K562 (cell line): Measurements from ENCODE around the gene LANCL3. TPM values are rescaled to one million over a fixed set of nuclear protein-coding genes. Genes with fewer than 3 reads are reported as not detected.

Source experiments
- ATAC-seq: fragments of 200-7000 bp; cut with Tn5 transposase; 3 replicates; pipeline ENCODE4 v1.9.1; 2020; ENCODE audit warnings: moderate library complexity
- BruUV-seq: library from RNA; stranded (reverse); fragments of 400-500 nt; replicated peaks from 2 replicates; lab custom pipeline; 2021; lab: Mats Ljungman, UMichigan
- CTCF ChIA-PET: fragments of 300-600 bp; formaldehyde crosslinking; extraction: SDS; loops from one replicate; lab custom pipeline; 2021; ENCODE audit warnings: low intra/inter-chr PET ratio; lab: Yijun Ruan, JAX
- POLR2A ChIA-PET: fragments of 300-600, 350-650 bp; sonication (Branson Sonifier 250); formaldehyde crosslinking; extraction: SDS; loops from one replicate; lab custom pipeline; 2021; ENCODE audit warnings: antibody characterized with exemption, inconsistent platforms; lab: Yijun Ruan, JAX
- DNase-seq, 4 experiments: peaks; one replicate each; pipeline versions ENCODE4 v3.0.0 to v3.0.0-alpha.2; 2011 to 2018; ENCODE audit warnings: low spot score in 3 of 4, mixed read lengths in 3 of 4; ENCODE audit errors: extremely low read depth in 1 of 4
- FAIRE-seq: peaks from 2 replicates; lab custom pipeline; 2011; peaks lifted over from hg19 to GRCh38; lab: Jason Lieb, UNC
- H2AFZ ChIP-seq: 2 replicates; pipeline ENCODE4 v1.6.0; 2011; ENCODE audit warnings: low read depth, low read length, control low read depth, inconsistent platforms
- H3K27ac ChIP-seq: fragments of 200-600 bp; 3 replicates; pipeline ENCODE4 v1.8.0; 2011; ENCODE audit warnings: low read depth, mild to moderate bottlenecking, control low read depth, inconsistent platforms, low read length, moderate library complexity, mixed read lengths; ENCODE audit errors: extremely low read depth
- H3K27me3 ChIP-seq, 2 experiments: fragments of 300-600 bp in 1 of 2; 2 replicates in 1 of 2; 3 replicates in 1 of 2; pipeline versions ENCODE4 v1.6.0 to v1.8.0; 2011; ENCODE audit warnings: inconsistent platforms in 2 of 2, low read length in 2 of 2, mild to moderate bottlenecking in 1 of 2, mixed read lengths in 1 of 2, moderate library complexity in 1 of 2; ENCODE audit not compliant: control insufficient read depth in 2 of 2, insufficient read depth in 2 of 2
- H3K36me3 ChIP-seq: fragments of 300-600 bp; 3 replicates; pipeline ENCODE4 v1.8.0; 2011; ENCODE audit warnings: mild to moderate bottlenecking, low read length, inconsistent platforms; ENCODE audit not compliant: control insufficient read depth, insufficient read depth
- H3K4me1 ChIP-seq, 2 experiments: fragments of 200-600 bp in 1 of 2; replicated peaks in 1 of 2; 2 replicates in 1 of 2; 3 replicates in 1 of 2; pipeline versions ENCODE4 v1.5.1 to v1.8.0; 2011; ENCODE audit warnings: inconsistent platforms in 2 of 2, low read length in 2 of 2, mild to moderate bottlenecking in 1 of 2, mixed read lengths in 1 of 2, moderate library complexity in 1 of 2; ENCODE audit not compliant: control insufficient read depth in 2 of 2, insufficient read depth in 2 of 2
- H3K4me2 ChIP-seq: 2 replicates; pipeline ENCODE4 v1.6.1; 2011; ENCODE audit warnings: low read length, control low read depth, inconsistent platforms, mixed read lengths; ENCODE audit not compliant: insufficient read depth
- H3K4me3 ChIP-seq: fragments of 200-600 bp; sonication (generic), shearing (Covaris generic); 2 replicates; pipeline ENCODE4 v1.5.1; 2016; ENCODE audit warnings: control low read depth, inconsistent platforms
- H3K79me2 ChIP-seq: fragments of 200-600 bp; 3 replicates; pipeline ENCODE4 v1.8.0; 2011; ENCODE audit warnings: low read length, inconsistent platforms; ENCODE audit not compliant: control insufficient read depth, insufficient read depth
- H3K9ac ChIP-seq, 2 experiments: 2 replicates each; pipeline versions ENCODE4 v1.6.0 to v1.6.1; 2011; ENCODE audit warnings: low read depth in 2 of 2, low read length in 2 of 2, control low read depth in 1 of 2, inconsistent platforms in 1 of 2, mild to moderate bottlenecking in 1 of 2, mixed read lengths in 1 of 2; ENCODE audit not compliant: insufficient read depth in 1 of 2
- H3K9me1 ChIP-seq: one replicate; pipeline ENCODE4 v1.6.0; 2011; ENCODE audit warnings: inconsistent platforms, mild to moderate bottlenecking, low read length, moderate library complexity; ENCODE audit not compliant: control insufficient read depth, insufficient read depth
- H3K9me3 ChIP-seq: replicated peaks from 2 replicates; pipeline ENCODE4 v1.5.1; 2011; ENCODE audit warnings: low read depth, low read length, inconsistent platforms; ENCODE audit not compliant: control insufficient read depth, insufficient read depth
- H4K20me1 ChIP-seq: replicated peaks from 2 replicates; pipeline ENCODE4 v1.6.1; 2011; ENCODE audit warnings: low read length, inconsistent platforms, mixed read lengths; ENCODE audit not compliant: control insufficient read depth, insufficient read depth
- GATAD2B ChIP-seq: fragments of 450-650 bp; IDR thresholded peaks from 2 replicates; pipeline ENCODE4 v1.6.1; 2017; ENCODE audit warnings: mild to moderate bottlenecking, borderline replicate concordance
- KDM4B ChIP-seq, 2 experiments: fragments of 450-650 bp in 1 of 2; sonication (generic) in 1 of 2; IDR thresholded peaks; 2 replicates each; pipeline ENCODE4 v1.6.1; 2016 to 2017; ENCODE audit warnings: borderline replicate concordance in 2 of 2, antibody characterized with exemption in 1 of 2, low read depth in 1 of 2, mild to moderate bottlenecking in 1 of 2
- MYBL2 ChIP-seq, 2 experiments: fragments of 450-650 bp in 1 of 2; sonication (generic) in 1 of 2; formaldehyde crosslinking in 1 of 2; IDR thresholded peaks; 2 replicates each; pipeline versions ENCODE4 v1.6.1 to v1.8.1; 2017 to 2022; ENCODE audit warnings: borderline replicate concordance in 1 of 2, inconsistent platforms in 1 of 2, low read depth in 1 of 2, mild to moderate bottlenecking in 1 of 2, missing genetic modification reagents in 1 of 2, moderate library complexity in 1 of 2
- MYC ChIP-seq, 2 experiments: fragments of 250-450 bp in 1 of 2; sonication (Bioruptor Pico) in 1 of 2; IDR thresholded peaks; 2 replicates each; pipeline versions ENCODE4 v1.5.1 to v1.6.1; 2012 to 2021; ENCODE audit warnings: low read depth in 2 of 2, borderline replicate concordance in 1 of 2, improper control_type of control experiment in 1 of 2, low read length in 1 of 2, mild to moderate bottlenecking in 1 of 2, moderate library complexity in 1 of 2
- NELFE ChIP-seq: IDR thresholded peaks from 2 replicates; pipeline ENCODE4 v1.6.1; 2011; ENCODE audit warnings: mild to moderate bottlenecking; ENCODE audit not compliant: insufficient read depth, insufficient read length
- PCBP2 ChIP-seq: fragments of 200-400 bp; formaldehyde crosslinking; IDR thresholded peaks from 2 replicates; pipeline ENCODE4 v1.6.1; 2018; ENCODE audit warnings: low read length, low read depth, mild to moderate bottlenecking, moderate library complexity; ENCODE audit not compliant: poor library complexity, severe bottlenecking
- SMAD2 ChIP-seq: fragments of 150-350 bp; IDR thresholded peaks from 2 replicates; pipeline ENCODE4 v1.6.1; 2014; ENCODE audit warnings: low read depth, mild to moderate bottlenecking, low read length
- SRSF1 ChIP-seq: fragments of 200-400 bp; formaldehyde crosslinking; IDR thresholded peaks from 2 replicates; pipeline ENCODE4 v1.6.1; 2017; ENCODE audit warnings: mild to moderate bottlenecking, low read depth, low read length, moderate library complexity
- TAF15 ChIP-seq: fragments of 200-400 bp; formaldehyde crosslinking; IDR thresholded peaks from 2 replicates; pipeline ENCODE4 v1.6.1; 2017; ENCODE audit warnings: mild to moderate bottlenecking, low read depth, low read length, moderate library complexity
- ZFX ChIP-seq: sonication (generic); formaldehyde crosslinking; IDR thresholded peaks from 2 replicates; pipeline ENCODE4 v1.8.0; 2022; ENCODE audit warnings: mild to moderate bottlenecking, missing genetic modification reagents, moderate library complexity
- ZNF217 ChIP-seq: sonication (generic); formaldehyde crosslinking; IDR thresholded peaks from 2 replicates; pipeline ENCODE4 v1.8.0; 2022; ENCODE audit warnings: mild to moderate bottlenecking, missing genetic modification reagents
- WGBS: fragments of 100-300 bp; shearing (Covaris generic); methylation state at CpG from one replicate; pipeline ENCODE4 v1.1.6; 2016; ENCODE audit warnings: low coverage, mixed read lengths; ENCODE audit not compliant: insufficient coverage; ENCODE audit errors: missing lambda C conversion rate; 5-methylcytosine and 5-hydroxymethylcytosine counted together
- in situ Hi-C: fragments of 300-500 bp; cut with MboI; formaldehyde crosslinking; loops from 4 replicates; pipeline ENCODE4 v1.15.0; 2018; ENCODE audit warnings: inconsistent platforms, mixed read lengths
- intact Hi-C: fragments of 100-400 bp; cut with micrococcal nuclease; formaldehyde crosslinking; loops from 2 replicates; pipeline ENCODE4 v1.14.2; 2022
- polyA plus RNA-seq, 8 experiments: library from polyadenylated mRNA; depleted of rRNA in 4 of 8; stranded (reverse) in 5 of 8; unstranded in 3 of 8; fragments of >200 nt; fragmentation: Nextera tagmentation in 2 of 8; fragmentation: Illumina TruSeq in 1 of 8; extraction: Ambion mirVana in 2 of 8; extraction: Trizol in 1 of 8; gene quantifications; 2 replicates each; pipeline versions ENCODE4 v1.2.1 to v1.2.3, GENCODE V29; 2011 to 2014; ENCODE audit warnings: inconsistent platforms in 1 of 8, missing spikeins in 1 of 8
- total RNA-seq, 7 experiments: library from RNA; depleted of rRNA in 6 of 7; stranded (reverse); fragments of >200 nt in 6 of 7; fragmentation: Illumina TruSeq in 2 of 7; extraction: Trizol in 2 of 7; gene quantifications; 2 replicates each; pipeline versions ENCODE4 v1.2.1 to v1.2.3, GENCODE V29; 2011 to 2021; ENCODE audit warnings: low replicate concordance in 1 of 7
- TF ChIP-seq, protein P1 (sequence below): fragments of 450-650 bp; IDR thresholded peaks from 2 replicates; pipeline ENCODE4 v1.6.1; 2016; ENCODE audit warnings: borderline replicate concordance
- TF ChIP-seq, protein P2 (sequence below): fragments of 450-650 bp; formaldehyde crosslinking; IDR thresholded peaks from 2 replicates; pipeline ENCODE4 v1.4.0; 2020; ENCODE audit warnings: mild to moderate bottlenecking, moderate library complexity
- TF ChIP-seq, protein P3 (sequence below): fragments of 450-650 bp; IDR thresholded peaks from 2 replicates; pipeline ENCODE4 v1.6.1; 2017; ENCODE audit warnings: antibody characterized with exemption

LANCL3 gene
- total and polyA plus RNA-seq, 9 of the 15 experiments (the other 6 are each of a cell fraction or from before 2014, with no cell fraction given), result 0.41 to 1.5 (median 0.58) TPM

DNA sequence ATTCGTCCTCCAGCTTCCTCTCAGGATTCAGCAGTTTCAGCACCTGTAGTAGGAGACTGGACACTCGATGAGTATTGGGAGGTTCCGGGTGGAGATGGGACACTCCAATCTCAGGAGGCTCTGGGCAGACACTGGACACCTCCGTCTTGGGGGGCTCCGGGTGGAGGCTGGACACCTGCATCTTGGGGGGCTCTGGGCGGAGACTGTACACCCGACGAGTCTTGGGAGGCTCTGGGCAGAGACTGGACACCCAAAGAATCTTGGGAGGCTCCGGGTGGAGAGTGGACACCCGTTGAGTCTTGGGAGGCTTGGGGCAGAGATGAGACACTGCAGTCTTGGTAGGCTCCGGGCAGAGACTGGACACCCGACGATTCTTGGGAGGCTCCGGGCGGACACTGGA lies 28.7 kb upstream of the LANCL3 start (continued):
- TF ChIP-seq GATAD2B, result no peak
- no peak for TF ChIP-seq SRSF1

DNA sequence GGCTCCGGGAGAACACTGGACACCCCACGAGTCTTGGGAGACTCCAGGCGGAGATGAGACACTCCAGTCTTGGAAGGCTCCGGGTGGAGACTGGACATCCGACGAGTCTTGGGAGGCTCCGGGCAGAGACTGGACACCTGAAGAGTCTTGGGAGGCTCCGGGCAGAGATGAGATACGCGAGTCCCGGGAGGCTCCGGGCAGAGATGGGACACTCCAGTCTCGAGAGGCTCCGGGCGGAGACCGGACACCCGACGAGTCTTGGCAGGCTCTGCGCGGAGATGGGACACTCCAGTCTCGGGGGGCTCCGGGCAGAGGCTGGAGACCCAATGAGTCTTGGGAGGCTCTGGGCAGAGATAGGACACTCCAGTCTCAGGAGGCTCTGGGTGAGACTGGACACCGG lies 28.1 kb upstream of the LANCL3 start:
- in situ Hi-C loops, result no loop called here
- no peak for TF ChIP-seq KDM4B (IDR thresholded peaks at IDR 0.05; ENCODE audit: borderline replicate concordance in 2 of 2, low read depth in 1 of 2)
- TF ChIP-seq, protein P1, sequence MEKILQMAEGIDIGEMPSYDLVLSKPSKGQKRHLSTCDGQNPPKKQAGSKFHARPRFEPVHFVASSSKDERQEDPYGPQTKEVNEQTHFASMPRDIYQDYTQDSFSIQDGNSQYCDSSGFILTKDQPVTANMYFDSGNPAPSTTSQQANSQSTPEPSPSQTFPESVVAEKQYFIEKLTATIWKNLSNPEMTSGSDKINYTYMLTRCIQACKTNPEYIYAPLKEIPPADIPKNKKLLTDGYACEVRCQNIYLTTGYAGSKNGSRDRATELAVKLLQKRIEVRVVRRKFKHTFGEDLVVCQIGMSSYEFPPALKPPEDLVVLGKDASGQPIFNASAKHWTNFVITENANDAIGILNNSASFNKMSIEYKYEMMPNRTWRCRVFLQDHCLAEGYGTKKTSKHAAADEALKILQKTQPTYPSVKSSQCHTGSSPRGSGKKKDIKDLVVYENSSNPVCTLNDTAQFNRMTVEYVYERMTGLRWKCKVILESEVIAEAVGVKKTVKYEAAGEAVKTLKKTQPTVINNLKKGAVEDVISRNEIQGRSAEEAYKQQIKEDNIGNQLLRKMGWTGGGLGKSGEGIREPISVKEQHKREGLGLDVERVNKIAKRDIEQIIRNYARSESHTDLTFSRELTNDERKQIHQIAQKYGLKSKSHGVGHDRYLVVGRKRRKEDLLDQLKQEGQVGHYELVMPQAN, result no peak
- TF ChIP-seq NELFE, result no peak
- TF ChIP-seq ZFX (CRISPR knock-in tag), result no peak
- TF ChIP-seq, protein P2, sequence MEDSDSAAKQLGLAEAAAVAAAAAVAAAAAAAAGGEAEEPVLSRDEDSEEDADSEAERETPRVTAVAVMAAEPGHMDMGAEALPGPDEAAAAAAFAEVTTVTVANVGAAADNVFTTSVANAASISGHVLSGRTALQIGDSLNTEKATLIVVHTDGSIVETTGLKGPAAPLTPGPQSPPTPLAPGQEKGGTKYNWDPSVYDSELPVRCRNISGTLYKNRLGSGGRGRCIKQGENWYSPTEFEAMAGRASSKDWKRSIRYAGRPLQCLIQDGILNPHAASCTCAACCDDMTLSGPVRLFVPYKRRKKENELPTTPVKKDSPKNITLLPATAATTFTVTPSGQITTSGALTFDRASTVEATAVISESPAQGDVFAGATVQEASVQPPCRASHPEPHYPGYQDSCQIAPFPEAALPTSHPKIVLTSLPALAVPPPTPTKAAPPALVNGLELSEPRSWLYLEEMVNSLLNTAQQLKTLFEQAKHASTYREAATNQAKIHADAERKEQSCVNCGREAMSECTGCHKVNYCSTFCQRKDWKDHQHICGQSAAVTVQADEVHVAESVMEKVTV (CRISPR knock-in tag), result no peak
- no peak for TF ChIP-seq MYC (IDR thresholded peaks at IDR 0.05; ENCODE audit: low read depth, low read length)
- no peak for TF ChIP-seq MYC (CRISPR knock-in tag; IDR thresholded peaks at IDR 0.05; ENCODE audit: borderline replicate concordance, low read depth)
- TF ChIP-seq SMAD2, result no peak
- no peak for TF ChIP-seq PCBP2
- TF ChIP-seq, protein P3, sequence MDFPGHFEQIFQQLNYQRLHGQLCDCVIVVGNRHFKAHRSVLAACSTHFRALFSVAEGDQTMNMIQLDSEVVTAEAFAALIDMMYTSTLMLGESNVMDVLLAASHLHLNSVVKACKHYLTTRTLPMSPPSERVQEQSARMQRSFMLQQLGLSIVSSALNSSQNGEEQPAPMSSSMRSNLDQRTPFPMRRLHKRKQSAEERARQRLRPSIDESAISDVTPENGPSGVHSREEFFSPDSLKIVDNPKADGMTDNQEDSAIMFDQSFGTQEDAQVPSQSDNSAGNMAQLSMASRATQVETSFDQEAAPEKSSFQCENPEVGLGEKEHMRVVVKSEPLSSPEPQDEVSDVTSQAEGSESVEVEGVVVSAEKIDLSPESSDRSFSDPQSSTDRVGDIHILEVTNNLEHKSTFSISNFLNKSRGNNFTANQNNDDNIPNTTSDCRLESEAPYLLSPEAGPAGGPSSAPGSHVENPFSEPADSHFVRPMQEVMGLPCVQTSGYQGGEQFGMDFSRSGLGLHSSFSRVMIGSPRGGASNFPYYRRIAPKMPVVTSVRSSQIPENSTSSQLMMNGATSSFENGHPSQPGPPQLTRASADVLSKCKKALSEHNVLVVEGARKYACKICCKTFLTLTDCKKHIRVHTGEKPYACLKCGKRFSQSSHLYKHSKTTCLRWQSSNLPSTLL, result no peak
- no peak for TF ChIP-seq ZNF217 (CRISPR knock-in tag)
- TF ChIP-seq MYBL2 (IDR thresholded peaks at IDR 0.05; ENCODE audit: low read depth), result no peak
- TF ChIP-seq MYBL2 (CRISPR knock-in tag; IDR thresholded peaks at IDR 0.05; ENCODE audit: borderline replicate concordance), result no peak
- no peak for TF ChIP-seq TAF15

More for the DNA sequence above, 28.1 kb upstream of the LANCL3 start:
- intact Hi-C loops, result no loop called here
- no peaks in the 10 kb centered on the region for H4K20me1 ChIP-seq
- no peaks in the 10 kb centered on the region for H3K36me3 ChIP-seq
- DNase-seq (no peak), FAIRE-seq (no peak), ATAC-seq (no peak)
- H3K27ac ChIP-seq, result no peak overlapping the region
- H3K4me3 ChIP-seq, result no peak overlapping the region
- H3K27me3 ChIP-seq, result peaks cover 0 to 19% of the 10 kb centered on the region in 2 experiments; a peak in 2 of 5 replicates
- no peak overlapping the region for H2AFZ ChIP-seq
- H3K9ac ChIP-seq, result no peak overlapping the region
- CTCF ChIA-PET, result no interaction called here
- no peaks in the 10 kb centered on the region for H3K79me2 ChIP-seq
- POLR2A ChIA-PET, result no interaction called here
- no peak overlapping the region for H3K4me2 ChIP-seq
- no peaks in the 10 kb centered on the region for H3K4me1 ChIP-seq
- BruUV-seq, result no TSS peak
- no peaks in the 10 kb centered on the region for H3K9me3 ChIP-seq
- H3K9me1 ChIP-seq, result no peaks in the 10 kb centered on the region
- WGBS, result 16% methylated on average over 15 of the region's 23 CpGs
